Psoas muscle (tissue), 8 donors: Measurements from ENCODE around the gene SLU7. TPM values are rescaled to one million over a fixed set of nuclear protein-coding genes. Genes with fewer than 3 reads are reported as not detected.
A peak's percentile ranks its signal among the peaks of the same experiment; 100 is the strongest.

ENCODE experiments used
- ATAC-seq, 4 donors: fragments of 200-7000 bp; cut with Tn5 transposase; one replicate each; pipeline ENCODE4 v1.9.1; 2020; ENCODE audit warnings: moderate library complexity in 3 of 4, mild to moderate bottlenecking in 2 of 4
- DNase-seq, 2 donors: peaks; one replicate each; pipeline ENCODE4 v3.0.0-alpha.2; 2020
- H3K27ac ChIP-seq: fragments of 200-600 bp; one replicate; pipeline ENCODE4 v1.8.0; 2022
- H3K27me3 ChIP-seq, 3 donors: fragments of 200-600 bp in 1 of 3; one replicate each; pipeline versions ENCODE4 v1.6.1 to v1.8.0; 2013 to 2022; ENCODE audit warnings: low read length in 2 of 3, mild to moderate bottlenecking in 2 of 3, moderate library complexity in 1 of 3; ENCODE audit not compliant: insufficient read depth in 3 of 3
- H3K36me3 ChIP-seq, 2 donors: fragments of 200-600 bp in 1 of 2; one replicate each; pipeline versions ENCODE4 v1.6.1 to v1.8.0; 2013 to 2022; ENCODE audit warnings: low read depth in 1 of 2, mild to moderate bottlenecking in 1 of 2, moderate library complexity in 1 of 2; ENCODE audit not compliant: insufficient read depth in 1 of 2
- H3K4me1 ChIP-seq: fragments of 200-600 bp; one replicate; pipeline ENCODE4 v1.8.0; 2022
- H3K4me3 ChIP-seq: fragments of 200-600 bp; one replicate; pipeline ENCODE4 v1.8.0; 2022; ENCODE audit warnings: mild to moderate bottlenecking
- H3K9me3 ChIP-seq: fragments of 200-600 bp; one replicate; pipeline ENCODE4 v1.8.0; 2022
- CTCF ChIP-seq: fragments of 200-600 bp; IDR thresholded peaks from one replicate; pipeline ENCODE4 v1.8.0; 2022; ENCODE audit warnings: antibody characterized with exemption
- WGBS, 3 donors: extraction: QIAGEN DNeasy Blood & Tissue Kit; methylation state at CpG; one replicate each; pipeline versions ENCODE4 v1.1.6 to v1.1.7; 2013; 5-methylcytosine and 5-hydroxymethylcytosine counted together
- intact Hi-C, 2 donors: fragments of 100-400 bp; cut with DNase I; formaldehyde crosslinking; loops; one replicate each; pipeline versions ENCODE4 v1.11.0 to v1.14.2; 2022
- polyA plus RNA-seq, 3 donors: library from polyadenylated mRNA; stranded (reverse); fragments of 200-250 nt; gene quantifications; one replicate each; pipeline ENCODE4 v1.2.3, GENCODE V29; 2013
- total RNA-seq, 4 donors: library from RNA; stranded (reverse); fragmentation: NEBNext Ultra II Directional in 2 of 4; extraction: Animal tissue kit (Norgen Biotek cat#: 25700) in 2 of 4; gene quantifications; one replicate each; pipeline versions ENCODE4 v1.2.1 to v1.2.4, GENCODE V29; 2021 to 2023
- donor health status: healthy with polysubstance abuse.
- donor health status: DM: no; HTN: no; CAD: no; lungs with moderate emphysema.
- donor health status: Bipolar disorder and iron deficiency.
- donor health status: healthy.
- donor health status: DM: yes; HTN: yes; CAD: no.
- donor health status: DM: no; HTN: no; CAD: no.
- donor health status: DM: no; HTN: no; CAD: no.
- donor health status: DM: yes; HTN: yes; CAD: no.

SLU7 gene
- total and polyA plus RNA-seq, 7 donors: 18.3 to 76.0 (median 55.8) TPM

- Histone ChIP-seq H3K27me3 (no peaks in the 10 kb centered on the region), H3K27ac (no peak overlapping the region), H3K4me3 (no peak overlapping the region), H3K36me3 (no peaks in the 10 kb centered on the region), H3K9me3 (no peaks in the 10 kb centered on the region), H3K4me1 (peaks cover 14% of the 10 kb centered on the region)
- no peak for DNase-seq
- TF ChIP-seq CTCF: no peak
- ATAC-seq: no peak
- WGBS, 3 donors: 58 to 67% (median 58%) methylated on average over 9 of the region's 9 CpGs
- intact Hi-C loops: no loop called here
These were observed 57.2 kb downstream of the SLU7 start for GRCh38 chr5:160361624-160362228.

GRCh38 chr5:160360310-160360709, 58.6 kb downstream of the SLU7 start:
- Histone ChIP-seq H3K27ac (no peak overlapping the region), H3K9me3 (no peaks in the 10 kb centered on the region), H3K4me3 (no peak overlapping the region), H3K36me3 (no peaks in the 10 kb centered on the region), H3K4me1 (peaks cover 14% of the 10 kb centered on the region), H3K27me3 (no peaks in the 10 kb centered on the region)
- TF ChIP-seq CTCF: no peak
- intact Hi-C loops: no loop called here
- DNase-seq (no peak), ATAC-seq (no peak)
- 69 to 85% (median 80%) methylated on average over 3 of the region's 3 CpGs for WGBS, 3 donors

- Histone ChIP-seq H3K36me3 (no peaks in the 10 kb centered on the region), H3K9me3 (no peaks in the 10 kb centered on the region), H3K27ac (no peak overlapping the region), H3K4me1 (peaks cover 14% of the 10 kb centered on the region), H3K4me3 (no peak overlapping the region), H3K27me3 (no peaks in the 10 kb centered on the region)
- WGBS, 3 donors: 76 to 81% (median 79%) methylated on average over 4 of the region's 4 CpGs
- DNase-seq (no peak), ATAC-seq (no peak)
- TF ChIP-seq CTCF: no peak
- intact Hi-C loops: no loop called here
These were observed 59.1 kb downstream of the SLU7 start for GRCh38 chr5:160359816-160360215.

- no peak overlapping the region for H3K4me3 ChIP-seq
- no peak for ATAC-seq
- H3K27me3 ChIP-seq: no peaks in the 10 kb centered on the region
- DNase-seq: no peak
- no peak for TF ChIP-seq CTCF
- H3K27ac ChIP-seq: no peak overlapping the region
- 0 to 47% (median 3%) methylated on average over 1 of the region's 1 CpG for WGBS, 3 donors
- no peaks in the 10 kb centered on the region for H3K36me3 ChIP-seq
- peaks cover 14% of the 10 kb centered on the region for H3K4me1 ChIP-seq
- intact Hi-C loops: no loop called here
- H3K9me3 ChIP-seq: no peaks in the 10 kb centered on the region
These were observed 59.6 kb downstream of the SLU7 start for GRCh38 chr5:160359242-160359641.

- intact Hi-C loops: no loop called here
- H3K9me3 ChIP-seq: no peaks in the 10 kb centered on the region
- peak overlapping the region; percentile 46 for H3K27ac ChIP-seq
- TF ChIP-seq CTCF: no peak
- no peaks in the 10 kb centered on the region for H3K27me3 ChIP-seq
- WGBS, 3 donors: 15 to 30% (median 20%) methylated on average over 7 of the region's 7 CpGs
- H3K36me3 ChIP-seq: no peaks in the 10 kb centered on the region
- H3K4me3 ChIP-seq: no peak overlapping the region
- ATAC-seq (peak in 3 of 4 donors; percentile 16 to 36 (median 20)), DNase-seq (peak; percentile 33 to 58)
- peaks cover 22% of the 10 kb centered on the region for H3K4me1 ChIP-seq
These were observed 60.9 kb downstream of the SLU7 start for GRCh38 chr5:160357861-160358411.
